GM12878 (cell line): ENCODE data around the gene POLA2. TPM values are rescaled to one million over a fixed set of nuclear protein-coding genes. Genes with fewer than 3 reads are reported as not detected.

ENCODE experiments used
- ATAC-seq: fragments of 200-7000 bp; cut with Tn5 transposase; 3 replicates; pipeline ENCODE4 v1.9.1; 2020; ENCODE audit warnings: mild to moderate bottlenecking, moderate library complexity
- BruUV-seq: library from RNA; stranded (reverse); fragments of 400-500 nt; replicated peaks from 2 replicates; lab custom pipeline; 2021; lab: Mats Ljungman, UMichigan
- CTCF ChIA-PET: fragments of 300-600 bp; sonication (Branson Sonifier 250); formaldehyde crosslinking; extraction: SDS; loops from one replicate; lab custom pipeline; 2021; ENCODE audit warnings: inconsistent platforms; lab: Yijun Ruan, JAX
- POLR2A ChIA-PET: fragments of 350-600 bp; formaldehyde crosslinking; extraction: SDS; loops from one replicate; lab custom pipeline; 2021; ENCODE audit warnings: inconsistent platforms; lab: Charles Lee
- RAD21 ChIA-PET: fragments of 300-600 bp; sonication (Branson Sonifier 250); formaldehyde crosslinking; loops from one replicate; lab custom pipeline; 2023; ENCODE audit warnings: antibody characterized with exemption; ENCODE audit not compliant: unreplicated experiment; lab: Charles Lee
- SMC1A ChIA-PET: fragments of 300-600 bp; sonication (Branson Sonifier 250); formaldehyde crosslinking; loops from one replicate; lab custom pipeline; 2023; ENCODE audit not compliant: unreplicated experiment, uncharacterized antibody; lab: Charles Lee
- DNase-seq: peaks from one replicate; pipeline ENCODE4 v3.0.0-alpha.2; 2011; ENCODE audit warnings: low read depth, low spot score
- FAIRE-seq: peaks from 3 replicates; lab custom pipeline; 2011; peaks lifted over from hg19 to GRCh38; lab: Jason Lieb, UNC
- H2AFZ ChIP-seq: 2 replicates; pipeline ENCODE4 v1.6.0; 2011; ENCODE audit warnings: low read depth, low read length, control low read depth; ENCODE audit not compliant: control insufficient read depth
- H3K27ac ChIP-seq: 2 replicates; pipeline ENCODE4 v1.5.1; 2011; ENCODE audit warnings: control low read depth; ENCODE audit not compliant: control insufficient read depth, insufficient read depth
- H3K27me3 ChIP-seq, 2 experiments: replicated peaks in 1 of 2; 2 replicates each; pipeline versions ENCODE4 v1.6.0 to v1.6.1; 2011; ENCODE audit warnings: low read length in 1 of 2; ENCODE audit not compliant: control insufficient read depth in 2 of 2, insufficient read depth in 2 of 2
- H3K36me3 ChIP-seq, 2 experiments: 2 replicates each; pipeline ENCODE4 v1.5.1; 2011; ENCODE audit warnings: low read length in 1 of 2; ENCODE audit not compliant: control insufficient read depth in 2 of 2, insufficient read depth in 2 of 2
- H3K4me1 ChIP-seq: 2 replicates; pipeline ENCODE4 v1.6.1; 2011; ENCODE audit warnings: mild to moderate bottlenecking, low read length, moderate library complexity, mixed read lengths; ENCODE audit not compliant: control insufficient read depth, insufficient read depth
- H3K4me2 ChIP-seq: 2 replicates; pipeline ENCODE4 v1.6.0; 2011; ENCODE audit warnings: control low read depth; ENCODE audit not compliant: control insufficient read depth, insufficient read depth
- H3K4me3 ChIP-seq: fragments of 200-600 bp; sonication (generic); 2 replicates; pipeline ENCODE4 v1.5.1; 2016
- H3K79me2 ChIP-seq: 2 replicates; pipeline ENCODE4 v1.6.0; 2011; ENCODE audit warnings: low read length; ENCODE audit not compliant: control insufficient read depth, insufficient read depth
- H3K9ac ChIP-seq: 2 replicates; pipeline ENCODE4 v1.8.0; 2011; ENCODE audit warnings: low read length, control low read depth, mixed read lengths; ENCODE audit not compliant: control insufficient read depth, insufficient read depth
- H3K9me3 ChIP-seq: replicated peaks from 3 replicates; pipeline ENCODE4 v1.5.1; 2011; ENCODE audit warnings: mild to moderate bottlenecking, low read length; ENCODE audit not compliant: control insufficient read depth, insufficient read depth
- H4K20me1 ChIP-seq: 2 replicates; pipeline ENCODE4 v1.6.0; 2011; ENCODE audit not compliant: control insufficient read depth, insufficient read depth
- E2F4 ChIP-seq: IDR thresholded peaks from 2 replicates; pipeline ENCODE4 v1.6.1; 2012; ENCODE audit warnings: low read depth, low read length, improper control_type of control experiment
- EGR1 ChIP-seq, 2 experiments: IDR thresholded peaks; 1 replicate in 1 of 2; 2 replicates in 1 of 2; pipeline ENCODE4 v1.6.1; 2011 to 2012; ENCODE audit warnings: low read depth in 2 of 2, low read length in 2 of 2, borderline replicate concordance in 1 of 2, mild to moderate bottlenecking in 1 of 2, moderate library complexity in 1 of 2
- ETV6 ChIP-seq, 2 experiments: fragments of 450-650 bp in 1 of 2; IDR thresholded peaks in 1 of 2; conservative IDR thresholded peaks in 1 of 2; 2 replicates each; pipeline ENCODE4 v1.6.1; 2014; ENCODE audit warnings: antibody characterized with exemption in 1 of 2, borderline replicate concordance in 1 of 2, low read depth in 1 of 2, mild to moderate bottlenecking in 1 of 2, moderate library complexity in 1 of 2
- JUNB ChIP-seq: IDR thresholded peaks from 2 replicates; pipeline ENCODE4 v1.6.1; 2016; ENCODE audit warnings: antibody characterized with exemption, mild to moderate bottlenecking
- KAT2A ChIP-seq: conservative IDR thresholded peaks from 2 replicates; pipeline ENCODE4 v1.6.1; 2011; ENCODE audit warnings: low read depth, low read length; ENCODE audit not compliant: control insufficient read depth
- KLF5 ChIP-seq: fragments of 450-650 bp; IDR thresholded peaks from 2 replicates; pipeline ENCODE4 v1.6.1; 2014; ENCODE audit warnings: mild to moderate bottlenecking; ENCODE audit not compliant: partially characterized antibody
- SMARCA5 ChIP-seq: fragments of 450-650 bp; IDR thresholded peaks from 2 replicates; pipeline ENCODE4 v1.6.1; 2017; ENCODE audit warnings: mild to moderate bottlenecking
- WGBS: methylation state at CpG from one replicate; pipeline ENCODE4 v1.1.6; 2016; ENCODE audit warnings: low lambda C conversion rate; ENCODE audit not compliant: insufficient replicate concordance, insufficient coverage; ENCODE audit errors: missing lambda C conversion rate; 5-methylcytosine and 5-hydroxymethylcytosine counted together
- in situ Hi-C: fragments of 300-500 bp; cut with MboI; formaldehyde crosslinking; loops from 9 replicates; pipeline ENCODE4 v1.14.3; 2018; ENCODE audit warnings: mixed read lengths
- intact Hi-C: fragments of 100-400 bp; cut with micrococcal nuclease; formaldehyde crosslinking; loops from one replicate; pipeline ENCODE4 v1.14.2; 2022; ENCODE audit not compliant: unreplicated experiment
- polyA plus RNA-seq, 11 experiments: library from polyadenylated mRNA; depleted of rRNA in 4 of 11; unstranded in 6 of 11; stranded (reverse) in 5 of 11; fragments of >200 nt; fragmentation: Nextera tagmentation in 4 of 11; fragmentation: Illumina TruSeq in 1 of 11; extraction: Ambion mirVana in 4 of 11; extraction: Trizol in 1 of 11; gene quantifications; 1 replicate in 1 of 11; 2 replicates in 10 of 11; pipeline versions ENCODE4 v1.2.1 to v1.2.3, GENCODE V29; 2011 to 2016; ENCODE audit warnings: inconsistent platforms in 2 of 11, missing spikeins in 2 of 11, low read depth in 1 of 11
- total RNA-seq, 4 experiments: library from RNA; depleted of rRNA in 3 of 4; stranded (reverse); fragments of >200 nt in 3 of 4; fragmentation: Illumina TruSeq in 1 of 4; extraction: Trizol in 1 of 4; gene quantifications; 2 replicates each; pipeline versions ENCODE4 v1.2.1 to v1.2.3, GENCODE V29; 2013 to 2021

Gene POLA2
- total and polyA plus RNA-seq, 10 of the 15 experiments (the other 5 are each of a cell fraction or from before 2014, with no cell fraction given): 4.2 to 121 (median 56.2) TPM

GRCh38 chr11:65321828-65322485, 60.2 kb downstream of the POLA2 start:
- H3K27ac ChIP-seq: no peak overlapping the region
- RAD21 ChIA-PET: interaction anchor here (1.9 kb wide), 1 partner anchor 47 kb away, joined by 11 read pairs; no protein-coding TSS in a partner anchor
- no TSS peak for BruUV-seq
- H3K9ac ChIP-seq: no peak overlapping the region
- intact Hi-C loops: no loop called here
- no peak overlapping the region for H3K4me2 ChIP-seq
- no peaks in the 10 kb centered on the region for H3K27me3 ChIP-seq
- H3K9me3 ChIP-seq: no peaks in the 10 kb centered on the region
- CTCF ChIA-PET: interaction anchor here (1.1 to 15.4 kb wide), 5 partner anchors 10 to 103 kb away, joined by 3 to 261 read pairs (median 3); partner anchors contain the start of gene DPF2
- TF ChIP-seq JUNB: no peak
- TF ChIP-seq E2F4: no peak
- TF ChIP-seq SMARCA5: no peak
- TF ChIP-seq, all 136 proteins: peak for 0
- DNase-seq: no peak
- ATAC-seq: no peak
- in situ Hi-C loops: no loop called here
- Histone ChIP-seq H3K4me3 (no peak overlapping the region), H3K36me3 (no peaks in the 10 kb centered on the region), H4K20me1 (no peaks in the 10 kb centered on the region), H3K79me2 (no peaks in the 10 kb centered on the region), H2AFZ (no peak overlapping the region), H3K4me1 (no peaks in the 10 kb centered on the region)
- ChIA-PET POLR2A (interaction anchor here (1.6 kb wide), 1 partner anchor 10 kb away, joined by 4 read pairs; no protein-coding TSS in a partner anchor), SMC1A (no interaction called here)
- WGBS: 39% methylated on average over 13 of the region's 13 CpGs
- FAIRE-seq: no peak

GRCh38 chr11:65323813-65324212, 62.1 kb downstream of the POLA2 start:
- H3K4me3 ChIP-seq: no peak overlapping the region
- H3K79me2 ChIP-seq: no peaks in the 10 kb centered on the region
- FAIRE-seq (no peak), ATAC-seq (no peak), DNase-seq (no peak)
- POLR2A ChIA-PET: interaction anchor here (1.6 kb wide), 1 partner anchor 8 kb away, joined by 4 read pairs; no protein-coding TSS in a partner anchor
- CTCF ChIA-PET: interaction anchor here (1.0 to 15.4 kb wide), 4 partner anchors 8 to 185 kb away, joined by 3 to 261 read pairs (median 12); partner anchors contain the start of gene DPF2
- RAD21 ChIA-PET: interaction anchor here (1.3 kb wide), 1 partner anchor 8 kb away, joined by 3 read pairs; no protein-coding TSS in a partner anchor
- no peaks in the 10 kb centered on the region for H3K4me1 ChIP-seq
- no TSS peak for BruUV-seq
- in situ Hi-C loops: no loop called here
- H3K9me3 ChIP-seq: no peaks in the 10 kb centered on the region
- H4K20me1 ChIP-seq: no peaks in the 10 kb centered on the region
- SMC1A ChIA-PET: no interaction called here
- WGBS: 37% methylated on average over 12 of the region's 12 CpGs
- no peak overlapping the region for H2AFZ ChIP-seq
- H3K36me3 ChIP-seq: no peaks in the 10 kb centered on the region
- intact Hi-C loops: no loop called here
- no peak overlapping the region for H3K4me2 ChIP-seq
- H3K9ac ChIP-seq: no peak overlapping the region
- no peak overlapping the region for H3K27ac ChIP-seq
- no peaks in the 10 kb centered on the region for H3K27me3 ChIP-seq
- TF ChIP-seq ETV6 (conservative IDR thresholded peaks at IDR 0.05 in 1 of 2, IDR thresholded peaks at IDR 0.05 in 1 of 2; ENCODE audit: borderline replicate concordance in 1 of 2, low read depth in 1 of 2): no peak
- no peak for TF ChIP-seq KAT2A
- TF ChIP-seq KLF5: no peak
- no peak for TF ChIP-seq E2F4
- no peak for TF ChIP-seq EGR1 (IDR thresholded peaks at IDR 0.05; ENCODE audit: borderline replicate concordance in 1 of 2, low read depth in 2 of 2, low read length in 2 of 2)
- TF ChIP-seq, all 136 proteins: peak for 0
